ENCODE measurements around the gene SLIT3. TPM values are rescaled to one million over a fixed set of nuclear protein-coding genes. Genes with fewer than 3 reads are reported as not detected.

Gene SLIT3
- total RNA-seq, 1 donor from 2014 or later = 0.22 TPM

- TF ChIP-seq EZH2 (IDR thresholded peaks at IDR 0.05) (no peak), EZH2phosphoT487 (IDR thresholded peaks at IDR 0.05) (no peak)
- TF ChIP-seq, protein P1, sequence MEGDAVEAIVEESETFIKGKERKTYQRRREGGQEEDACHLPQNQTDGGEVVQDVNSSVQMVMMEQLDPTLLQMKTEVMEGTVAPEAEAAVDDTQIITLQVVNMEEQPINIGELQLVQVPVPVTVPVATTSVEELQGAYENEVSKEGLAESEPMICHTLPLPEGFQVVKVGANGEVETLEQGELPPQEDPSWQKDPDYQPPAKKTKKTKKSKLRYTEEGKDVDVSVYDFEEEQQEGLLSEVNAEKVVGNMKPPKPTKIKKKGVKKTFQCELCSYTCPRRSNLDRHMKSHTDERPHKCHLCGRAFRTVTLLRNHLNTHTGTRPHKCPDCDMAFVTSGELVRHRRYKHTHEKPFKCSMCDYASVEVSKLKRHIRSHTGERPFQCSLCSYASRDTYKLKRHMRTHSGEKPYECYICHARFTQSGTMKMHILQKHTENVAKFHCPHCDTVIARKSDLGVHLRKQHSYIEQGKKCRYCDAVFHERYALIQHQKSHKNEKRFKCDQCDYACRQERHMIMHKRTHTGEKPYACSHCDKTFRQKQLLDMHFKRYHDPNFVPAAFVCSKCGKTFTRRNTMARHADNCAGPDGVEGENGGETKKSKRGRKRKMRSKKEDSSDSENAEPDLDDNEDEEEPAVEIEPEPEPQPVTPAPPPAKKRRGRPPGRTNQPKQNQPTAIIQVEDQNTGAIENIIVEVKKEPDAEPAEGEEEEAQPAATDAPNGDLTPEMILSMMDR (IDR thresholded peaks at IDR 0.05) = no peak
- DNase-seq (ENCODE audit: low spot score) = no peak
- no peak overlapping the region for H3K9ac ChIP-seq
- no peaks in the 10 kb centered on the region for H3K4me1 Mint-ChIP-seq
- no peaks in the 10 kb centered on the region for H3K36me3 ChIP-seq
- H3K4me2 ChIP-seq = no peak overlapping the region
- H3K4me3 ChIP-seq = no peak overlapping the region
- H2AFZ ChIP-seq (replicated peaks) = no peak overlapping the region
- no peak overlapping the region for H3K27ac Mint-ChIP-seq
- no peak overlapping the region for H3K27ac ChIP-seq
- no peaks in the 10 kb centered on the region for H4K20me1 ChIP-seq (ENCODE audit: low read depth)
- H3K9me3 ChIP-seq (ENCODE audit: low read depth) = no peaks in the 10 kb centered on the region
- peaks cover 4% of the 10 kb centered on the region for H3K27me3 Mint-ChIP-seq (ENCODE audit: insufficient read depth, low read depth)
- H3K9me3 Mint-ChIP-seq = no peaks in the 10 kb centered on the region
- H3K4me3 Mint-ChIP-seq = no peak overlapping the region
- no peaks in the 10 kb centered on the region for H3K4me1 ChIP-seq
- no peaks in the 10 kb centered on the region for H3F3A ChIP-seq (ENCODE audit: low read depth)
- H3K27me3 ChIP-seq = no peaks in the 10 kb centered on the region
- no peaks in the 10 kb centered on the region for H3K36me3 Mint-ChIP-seq
- no peaks in the 10 kb centered on the region for H3K79me2 ChIP-seq (ENCODE audit: low read depth)
Measured at GRCh38 chr5:168666356-168666755, 634.6 kb downstream of the SLIT3 start.

GRCh38 chr5:168663276-168664004 is 637.5 kb downstream of the SLIT3 start:
- Histone ChIP-seq H3K9ac (no peak overlapping the region), H3K4me3 (no peak overlapping the region), H3K4me2 (no peak overlapping the region), H3K27ac (no peak overlapping the region), H3K36me3 (no peaks in the 10 kb centered on the region), H3K9me3 (ENCODE audit: low read depth) (no peaks in the 10 kb centered on the region), H3F3A (ENCODE audit: low read depth) (no peaks in the 10 kb centered on the region), H3K27me3 (no peaks in the 10 kb centered on the region), H3K4me1 (no peaks in the 10 kb centered on the region), H3K79me2 (ENCODE audit: low read depth) (no peaks in the 10 kb centered on the region), H4K20me1 (ENCODE audit: low read depth) (no peaks in the 10 kb centered on the region), H2AFZ (replicated peaks) (no peak overlapping the region)
- DNase-seq (ENCODE audit: low spot score) = no peak
- TF ChIP-seq EZH2phosphoT487 (IDR thresholded peaks at IDR 0.05) = no peak
- no peak for TF ChIP-seq EZH2 (IDR thresholded peaks at IDR 0.05)
- TF ChIP-seq, protein P1 (IDR thresholded peaks at IDR 0.05) = no peak
- H3K4me1 Mint-ChIP-seq = no peaks in the 10 kb centered on the region
- H3K9me3 Mint-ChIP-seq = no peaks in the 10 kb centered on the region
- no peak overlapping the region for H3K27ac Mint-ChIP-seq
- peaks cover 12% of the 10 kb centered on the region for H3K27me3 Mint-ChIP-seq (ENCODE audit: insufficient read depth, low read depth)
- H3K4me3 Mint-ChIP-seq = no peak overlapping the region
- H3K36me3 Mint-ChIP-seq = no peaks in the 10 kb centered on the region

DNA sequence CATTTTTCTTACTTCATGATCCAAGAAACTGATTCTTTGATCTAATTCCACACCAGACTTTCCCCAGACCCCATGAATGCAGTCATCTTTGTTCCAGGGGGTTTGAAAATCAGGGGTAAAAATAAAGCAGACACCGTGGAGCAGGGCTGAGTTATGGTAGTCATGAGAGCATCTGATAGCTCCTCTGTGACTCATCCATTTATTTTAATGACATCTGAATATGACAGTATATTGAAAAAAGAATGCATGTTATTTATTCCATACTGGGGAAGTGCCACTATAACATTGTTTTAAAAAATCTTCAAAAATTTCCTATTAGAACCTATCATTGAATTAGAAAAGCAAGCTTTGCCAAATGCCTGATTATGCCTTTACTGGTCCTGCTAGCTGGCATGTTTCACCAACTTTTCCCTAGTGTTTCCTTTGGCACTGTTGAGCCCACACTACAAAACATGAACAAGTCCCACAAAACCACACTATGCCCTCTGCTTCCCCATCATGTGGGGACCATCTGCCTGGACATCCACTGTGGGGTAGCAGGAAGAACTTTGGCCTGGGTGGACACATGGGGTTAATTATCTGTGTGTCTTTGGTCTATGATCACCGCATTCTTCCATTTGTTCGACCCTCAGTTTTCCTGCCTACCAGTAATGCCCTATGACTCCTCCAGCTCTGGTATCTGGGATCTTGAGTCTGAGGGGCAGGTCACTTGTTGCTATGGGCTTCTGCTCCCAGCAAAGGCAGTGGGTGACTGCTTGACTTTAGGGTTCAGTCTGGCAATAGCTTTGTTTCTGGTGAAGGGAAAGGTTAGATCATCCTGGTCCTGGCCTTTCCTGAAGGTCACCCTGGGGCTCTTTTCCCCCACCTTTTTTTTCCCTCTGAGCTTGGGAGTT is 639.1 kb downstream of the SLIT3 start:
- Histone ChIP-seq H3K36me3 (no peaks in the 10 kb centered on the region), H3K9me3 (ENCODE audit: low read depth) (no peaks in the 10 kb centered on the region), H3K4me1 (no peaks in the 10 kb centered on the region), H3K9ac (no peak overlapping the region), H3K4me2 (no peak overlapping the region), H2AFZ (replicated peaks) (no peak overlapping the region), H3K4me3 (no peak overlapping the region), H3K27me3 (no peaks in the 10 kb centered on the region), H3F3A (ENCODE audit: low read depth) (no peaks in the 10 kb centered on the region), H3K27ac (no peak overlapping the region), H3K79me2 (ENCODE audit: low read depth) (no peaks in the 10 kb centered on the region), H4K20me1 (ENCODE audit: low read depth) (no peaks in the 10 kb centered on the region)
- Mint-ChIP-seq H3K4me1 (no peaks in the 10 kb centered on the region), H3K27ac (no peak overlapping the region), H3K27me3 (ENCODE audit: insufficient read depth, low read depth) (peaks cover 14% of the 10 kb centered on the region), H3K4me3 (no peak overlapping the region), H3K36me3 (no peaks in the 10 kb centered on the region), H3K9me3 (no peaks in the 10 kb centered on the region)
- TF ChIP-seq EZH2phosphoT487 (IDR thresholded peaks at IDR 0.05) = no peak
- TF ChIP-seq EZH2 (IDR thresholded peaks at IDR 0.05) = no peak
- TF ChIP-seq, protein P1 (IDR thresholded peaks at IDR 0.05) = no peak
- no peak for DNase-seq (ENCODE audit: low spot score)
